Breast epithelium (tissue), 3 donors: ENCODE measurements around the gene RNF212.

Source experiments
- POLR2AphosphoS5 ChIP-seq, 3 donors: sonication (generic); formaldehyde crosslinking; IDR thresholded peaks; one replicate each; pipeline ENCODE4 v1.6.1; 2017; ENCODE audit warnings: antibody characterized with exemption in 3 of 3
- TF ChIP-seq, protein P1 (sequence below), 3 donors: fragments of 450-650 bp; IDR thresholded peaks; one replicate each; pipeline ENCODE4 v1.5.1; 2016 to 2017; ENCODE audit warnings: antibody characterized with exemption in 3 of 3, mild to moderate bottlenecking in 3 of 3, moderate library complexity in 3 of 3

DNA sequence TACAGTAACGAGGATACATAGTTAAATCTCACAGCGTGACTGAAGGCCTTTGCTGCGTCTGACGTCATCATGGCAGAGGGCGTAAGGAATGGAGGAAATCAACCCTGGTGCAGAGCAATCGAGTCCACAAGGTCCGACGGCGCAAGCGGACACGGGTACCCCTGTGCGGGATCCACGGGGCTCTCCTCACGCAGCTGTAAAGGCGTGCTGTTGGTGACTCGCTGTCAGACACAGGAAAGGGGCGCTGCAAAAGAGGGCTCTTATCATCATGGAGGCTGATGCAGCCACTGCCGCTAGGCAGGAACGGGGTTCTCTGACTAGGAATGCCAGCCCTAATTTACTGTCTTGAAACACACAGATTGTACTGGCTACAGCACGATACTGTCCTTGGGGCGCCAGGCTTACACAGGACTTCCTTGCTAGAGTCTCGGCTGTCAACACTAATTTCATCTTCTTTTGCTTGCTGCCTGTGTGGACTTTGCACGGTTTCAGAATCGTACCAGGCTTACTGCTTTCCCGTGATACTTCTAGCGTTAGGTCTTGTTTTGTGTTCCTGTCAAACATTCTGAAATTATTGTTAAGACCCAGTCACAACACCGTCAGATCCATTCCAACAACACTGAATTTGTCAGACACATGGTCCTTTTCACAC is 13.6 kb downstream of the RNF212 start:
- TF ChIP-seq, protein P1, sequence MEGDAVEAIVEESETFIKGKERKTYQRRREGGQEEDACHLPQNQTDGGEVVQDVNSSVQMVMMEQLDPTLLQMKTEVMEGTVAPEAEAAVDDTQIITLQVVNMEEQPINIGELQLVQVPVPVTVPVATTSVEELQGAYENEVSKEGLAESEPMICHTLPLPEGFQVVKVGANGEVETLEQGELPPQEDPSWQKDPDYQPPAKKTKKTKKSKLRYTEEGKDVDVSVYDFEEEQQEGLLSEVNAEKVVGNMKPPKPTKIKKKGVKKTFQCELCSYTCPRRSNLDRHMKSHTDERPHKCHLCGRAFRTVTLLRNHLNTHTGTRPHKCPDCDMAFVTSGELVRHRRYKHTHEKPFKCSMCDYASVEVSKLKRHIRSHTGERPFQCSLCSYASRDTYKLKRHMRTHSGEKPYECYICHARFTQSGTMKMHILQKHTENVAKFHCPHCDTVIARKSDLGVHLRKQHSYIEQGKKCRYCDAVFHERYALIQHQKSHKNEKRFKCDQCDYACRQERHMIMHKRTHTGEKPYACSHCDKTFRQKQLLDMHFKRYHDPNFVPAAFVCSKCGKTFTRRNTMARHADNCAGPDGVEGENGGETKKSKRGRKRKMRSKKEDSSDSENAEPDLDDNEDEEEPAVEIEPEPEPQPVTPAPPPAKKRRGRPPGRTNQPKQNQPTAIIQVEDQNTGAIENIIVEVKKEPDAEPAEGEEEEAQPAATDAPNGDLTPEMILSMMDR (IDR thresholded peaks at IDR 0.05) = no peak
- no peak for TF ChIP-seq POLR2AphosphoS5 (IDR thresholded peaks at IDR 0.05)
